ENCODE data around the gene PHF13.

The PHF13 gene

DNA sequence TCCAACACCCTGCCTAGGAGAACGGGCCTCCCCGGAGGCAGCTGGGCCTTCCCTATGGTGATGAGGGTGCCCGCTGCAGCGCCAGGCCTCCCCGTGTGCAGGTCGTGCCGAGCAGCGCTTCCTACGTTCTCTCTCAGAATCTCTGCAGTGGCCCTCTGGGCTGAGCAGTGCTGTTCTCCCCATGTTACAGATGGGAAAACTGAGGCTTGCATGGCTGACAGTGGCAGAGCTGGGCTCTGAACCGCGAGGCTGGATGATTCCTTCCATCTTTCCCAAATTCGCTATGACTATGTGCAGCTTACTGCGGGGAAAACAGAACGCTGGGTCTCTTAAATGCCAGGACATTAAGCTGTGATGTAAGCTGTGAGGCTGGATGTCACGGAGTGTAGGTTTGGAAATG is 19.7 kb upstream of the PHF13 start:
- no peak overlapping the region for H3K4me3 ChIP-seq (ENCODE audit: low read depth, low read length)
- no peak for DNase-seq (ENCODE audit: low read depth)
- TF ChIP-seq MYC (IDR thresholded peaks at IDR 0.05; ENCODE audit: low read depth, low read length) = no peak
- TF ChIP-seq, protein P1, sequence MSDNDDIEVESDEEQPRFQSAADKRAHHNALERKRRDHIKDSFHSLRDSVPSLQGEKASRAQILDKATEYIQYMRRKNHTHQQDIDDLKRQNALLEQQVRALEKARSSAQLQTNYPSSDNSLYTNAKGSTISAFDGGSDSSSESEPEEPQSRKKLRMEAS (IDR thresholded peaks at IDR 0.05; ENCODE audit: low read depth, low read length) = no peak
- TF ChIP-seq POLR2A (IDR thresholded peaks at IDR 0.05; ENCODE audit: extremely low read depth, insufficient read length) = no peak
- TF ChIP-seq, protein P2, sequence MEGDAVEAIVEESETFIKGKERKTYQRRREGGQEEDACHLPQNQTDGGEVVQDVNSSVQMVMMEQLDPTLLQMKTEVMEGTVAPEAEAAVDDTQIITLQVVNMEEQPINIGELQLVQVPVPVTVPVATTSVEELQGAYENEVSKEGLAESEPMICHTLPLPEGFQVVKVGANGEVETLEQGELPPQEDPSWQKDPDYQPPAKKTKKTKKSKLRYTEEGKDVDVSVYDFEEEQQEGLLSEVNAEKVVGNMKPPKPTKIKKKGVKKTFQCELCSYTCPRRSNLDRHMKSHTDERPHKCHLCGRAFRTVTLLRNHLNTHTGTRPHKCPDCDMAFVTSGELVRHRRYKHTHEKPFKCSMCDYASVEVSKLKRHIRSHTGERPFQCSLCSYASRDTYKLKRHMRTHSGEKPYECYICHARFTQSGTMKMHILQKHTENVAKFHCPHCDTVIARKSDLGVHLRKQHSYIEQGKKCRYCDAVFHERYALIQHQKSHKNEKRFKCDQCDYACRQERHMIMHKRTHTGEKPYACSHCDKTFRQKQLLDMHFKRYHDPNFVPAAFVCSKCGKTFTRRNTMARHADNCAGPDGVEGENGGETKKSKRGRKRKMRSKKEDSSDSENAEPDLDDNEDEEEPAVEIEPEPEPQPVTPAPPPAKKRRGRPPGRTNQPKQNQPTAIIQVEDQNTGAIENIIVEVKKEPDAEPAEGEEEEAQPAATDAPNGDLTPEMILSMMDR (IDR thresholded peaks at IDR 0.05; ENCODE audit: low read depth, low read length) = no peak

DNA sequence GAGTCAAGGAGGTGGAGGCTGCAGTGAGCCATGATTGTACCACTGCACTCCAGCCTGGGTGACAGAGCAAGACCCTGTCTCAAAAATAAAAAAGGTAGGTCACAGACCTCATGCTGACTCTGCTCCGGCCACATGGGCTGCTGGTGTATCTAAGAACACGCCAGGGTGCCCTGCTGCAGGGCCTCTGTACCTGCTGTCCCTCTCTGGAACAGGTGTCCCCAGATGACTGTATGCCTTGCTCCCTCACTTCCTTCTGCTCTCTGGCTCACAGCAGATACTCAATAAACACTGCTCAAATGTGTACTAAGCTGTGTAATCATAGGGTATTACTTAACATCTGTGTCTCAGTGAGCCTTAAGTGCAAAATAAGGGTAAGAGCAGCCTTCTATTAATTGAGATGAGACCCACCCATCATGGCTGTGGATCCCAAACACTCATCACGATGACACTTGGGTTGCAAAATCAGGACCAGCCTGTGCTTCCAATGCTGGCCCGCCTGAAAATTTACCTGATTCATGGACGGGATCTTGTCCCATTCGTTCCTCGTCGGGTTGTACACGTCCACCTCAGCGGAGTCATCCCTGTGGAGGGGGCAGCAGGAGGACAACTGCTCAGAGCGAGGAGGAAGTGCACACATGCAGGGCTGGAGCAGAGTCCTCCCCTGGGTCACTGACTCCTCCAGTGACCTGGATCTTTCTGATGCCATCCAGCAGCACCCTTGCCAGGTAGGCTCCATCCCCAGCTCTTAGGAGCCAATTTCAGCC is 18.4 kb upstream of the PHF13 start:
- TF ChIP-seq, protein P1 (IDR thresholded peaks at IDR 0.05; ENCODE audit: low read depth, low read length) = no peak
- TF ChIP-seq MYC (IDR thresholded peaks at IDR 0.05; ENCODE audit: low read depth, low read length) (no peak), POLR2A (IDR thresholded peaks at IDR 0.05; ENCODE audit: extremely low read depth, insufficient read length) (no peak)
- TF ChIP-seq, protein P2 (IDR thresholded peaks at IDR 0.05; ENCODE audit: low read depth, low read length) = no peak
- DNase-seq (ENCODE audit: low read depth) = no peak
- no peak overlapping the region for H3K4me3 ChIP-seq (ENCODE audit: low read depth, low read length)

DNA sequence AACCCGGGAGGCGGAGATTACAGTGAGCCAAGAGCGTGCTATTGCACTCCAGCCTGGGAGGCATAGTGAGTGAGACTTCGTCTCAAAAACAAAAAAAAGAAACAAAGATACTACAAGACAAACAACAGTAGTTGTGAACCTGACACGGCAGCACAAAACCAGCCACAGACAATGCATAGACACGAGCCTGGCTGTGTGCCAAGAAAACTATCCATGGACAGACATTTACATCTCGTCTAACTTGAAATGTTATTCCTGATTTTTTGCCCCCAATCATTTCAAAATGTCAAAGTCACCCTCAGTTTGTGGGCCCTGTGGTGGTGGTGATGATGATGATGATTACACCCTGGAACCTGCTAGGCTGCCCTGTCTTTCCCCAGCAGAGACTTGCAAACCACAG is 17.2 kb upstream of the PHF13 start:
- H3K4me3 ChIP-seq (ENCODE audit: low read depth, low read length) = no peak overlapping the region
- no peak for DNase-seq (ENCODE audit: low read depth)
- TF ChIP-seq, protein P1 (IDR thresholded peaks at IDR 0.05; ENCODE audit: low read depth, low read length) = no peak
- no peak for TF ChIP-seq MYC (IDR thresholded peaks at IDR 0.05; ENCODE audit: low read depth, low read length)
- TF ChIP-seq POLR2A (IDR thresholded peaks at IDR 0.05; ENCODE audit: extremely low read depth, insufficient read length) = no peak
- TF ChIP-seq, protein P2 (IDR thresholded peaks at IDR 0.05; ENCODE audit: low read depth, low read length) = no peak

DNA sequence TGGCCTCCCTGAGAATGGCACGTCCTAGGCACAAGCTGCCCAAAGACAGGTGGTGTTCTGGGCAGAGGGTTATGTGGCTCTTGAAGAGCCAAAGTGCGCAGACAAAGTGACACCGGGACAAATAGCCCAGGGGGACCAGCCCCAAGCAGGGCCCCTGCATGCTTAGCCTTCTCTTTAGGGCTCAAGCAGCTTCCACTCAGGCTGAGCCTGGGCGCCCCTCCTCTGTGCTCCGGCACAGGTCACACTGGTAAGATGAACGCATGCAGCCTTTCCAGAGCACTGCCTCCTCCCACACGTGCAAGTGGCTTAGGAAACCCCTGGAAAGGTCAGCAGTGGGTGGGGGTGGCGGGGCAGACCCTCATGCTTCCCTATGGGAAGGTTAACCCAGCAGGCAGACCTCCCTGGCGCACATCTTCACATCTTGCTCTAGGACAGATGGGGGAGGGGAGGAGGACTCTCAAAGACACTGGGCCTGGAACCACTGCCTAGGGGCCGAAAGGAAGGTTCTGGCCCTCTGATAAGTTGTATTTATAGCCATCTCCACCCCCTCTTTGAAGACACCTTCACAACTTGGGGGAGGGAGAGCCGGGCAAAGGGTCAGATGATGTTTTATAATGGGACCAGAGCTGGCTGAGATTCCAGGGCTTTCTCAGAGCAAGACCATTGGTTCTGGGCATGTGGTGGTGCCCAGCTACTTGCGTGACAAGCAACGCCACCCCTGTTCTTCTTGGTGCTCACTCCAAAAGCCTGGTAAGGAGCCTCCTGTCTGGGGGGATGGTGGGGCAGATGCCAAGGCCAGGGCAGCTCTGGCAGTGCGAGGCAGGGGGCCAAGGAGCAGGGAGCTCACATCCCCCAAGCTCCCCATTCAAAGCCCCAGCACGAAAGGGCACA is 16.4 kb upstream of the PHF13 start:
- no peak overlapping the region for H3K4me3 ChIP-seq (ENCODE audit: low read depth, low read length)
- TF ChIP-seq MYC (IDR thresholded peaks at IDR 0.05; ENCODE audit: low read depth, low read length) (no peak), POLR2A (IDR thresholded peaks at IDR 0.05; ENCODE audit: extremely low read depth, insufficient read length) (no peak)
- TF ChIP-seq, protein P1 (IDR thresholded peaks at IDR 0.05; ENCODE audit: low read depth, low read length) = no peak
- TF ChIP-seq, protein P2 (IDR thresholded peaks at IDR 0.05; ENCODE audit: low read depth, low read length) = no peak
- DNase-seq (ENCODE audit: low read depth) = no peak

DNA sequence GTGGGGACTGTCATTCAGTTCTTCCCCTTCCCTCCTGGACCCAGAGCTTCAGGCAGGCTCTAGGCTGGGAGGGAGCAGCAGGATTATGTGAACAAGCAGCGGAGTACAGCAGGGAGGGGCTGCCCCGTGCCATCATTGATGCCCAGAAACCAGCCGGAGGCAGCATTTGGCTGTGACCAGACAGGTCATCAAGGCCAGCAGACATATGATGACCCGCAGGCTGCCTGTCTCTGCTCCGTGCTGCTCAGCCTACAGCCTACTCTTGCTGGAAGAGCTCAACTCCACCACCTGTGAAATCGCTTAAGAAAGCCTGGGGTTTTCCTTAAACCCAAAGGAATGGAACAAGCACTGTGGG is 15.8 kb upstream of the PHF13 start:
- H3K4me3 ChIP-seq (ENCODE audit: low read depth, low read length) = no peak overlapping the region
- TF ChIP-seq, protein P2 (IDR thresholded peaks at IDR 0.05; ENCODE audit: low read depth, low read length) = no peak
- TF ChIP-seq, protein P1 (IDR thresholded peaks at IDR 0.05; ENCODE audit: low read depth, low read length) = no peak
- no peak for TF ChIP-seq MYC (IDR thresholded peaks at IDR 0.05; ENCODE audit: low read depth, low read length)
- no peak for TF ChIP-seq POLR2A (IDR thresholded peaks at IDR 0.05; ENCODE audit: extremely low read depth, insufficient read length)
- DNase-seq (ENCODE audit: low read depth) = no peak
